BJ (cell line): Measurements from ENCODE around the gene RAB22A. TPM values are rescaled to one million over a fixed set of nuclear protein-coding genes. Genes with fewer than 3 reads are reported as not detected.

Experiments
- CTCF ChIA-PET: fragments of 350-600 bp; formaldehyde crosslinking; extraction: SDS; loops from one replicate; lab custom pipeline; 2021; ENCODE audit warnings: antibody characterized with exemption, inconsistent platforms; lab: Yijun Ruan, JAX
- POLR2A ChIA-PET: fragments of 300-600 bp; sonication (Branson Sonifier 250); formaldehyde crosslinking; extraction: SDS; loops from one replicate; lab custom pipeline; 2021; ENCODE audit warnings: antibody characterized with exemption; lab: Charles Lee
- DNase-seq: peaks from one replicate; pipeline ENCODE4 v3.0.0-alpha.2; 2011; ENCODE audit warnings: low read depth
- H3K27me3 ChIP-seq: 2 replicates; pipeline ENCODE4 v1.6.0; 2011; ENCODE audit warnings: low read length; ENCODE audit not compliant: control insufficient read depth, insufficient read depth
- H3K36me3 ChIP-seq: 2 replicates; pipeline ENCODE4 v1.5.1; 2011; ENCODE audit warnings: low read length; ENCODE audit not compliant: control insufficient read depth, insufficient read depth
- H3K4me3 ChIP-seq: 2 replicates; pipeline ENCODE4 v1.5.1; 2011; ENCODE audit warnings: low read depth, mild to moderate bottlenecking, control low read depth, low read length
- polyA plus RNA-seq: library from polyadenylated mRNA; depleted of rRNA; stranded (reverse); fragments of >200 nt; gene quantifications from 2 replicates; pipeline ENCODE4 v1.2.3, GENCODE V29; 2011
- TF ChIP-seq, protein P1 (sequence below): IDR thresholded peaks from 2 replicates; pipeline ENCODE4 v1.5.1; 2011; ENCODE audit warnings: low read depth, mild to moderate bottlenecking, control low read depth, inconsistent platforms, low read length, moderate library complexity; ENCODE audit not compliant: insufficient read depth

The RAB22A gene
- polyA plus RNA-seq, 1 experiment = 7.8 TPM

DNA sequence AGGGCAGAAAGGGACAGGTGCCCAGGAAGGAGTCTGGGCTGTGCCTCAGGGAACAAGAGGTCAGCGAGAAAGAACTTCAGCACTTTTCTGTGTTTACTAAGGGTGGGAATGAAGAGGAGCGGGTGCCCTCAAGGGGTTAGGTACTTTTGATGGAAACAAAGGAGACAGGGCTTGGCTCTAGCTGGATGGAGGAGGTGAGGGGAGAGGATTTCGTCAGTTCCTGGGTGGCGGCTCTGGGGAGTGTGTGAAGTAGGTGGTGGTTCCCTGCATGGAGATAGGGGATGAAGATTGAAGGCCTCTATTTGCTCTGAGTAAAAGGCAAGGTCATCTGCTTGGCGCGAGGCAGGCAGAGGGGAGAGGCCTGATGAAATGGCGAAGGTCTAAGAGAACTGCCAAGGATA lies 41.1 kb upstream of the RAB22A start:
- TF ChIP-seq, protein P1, sequence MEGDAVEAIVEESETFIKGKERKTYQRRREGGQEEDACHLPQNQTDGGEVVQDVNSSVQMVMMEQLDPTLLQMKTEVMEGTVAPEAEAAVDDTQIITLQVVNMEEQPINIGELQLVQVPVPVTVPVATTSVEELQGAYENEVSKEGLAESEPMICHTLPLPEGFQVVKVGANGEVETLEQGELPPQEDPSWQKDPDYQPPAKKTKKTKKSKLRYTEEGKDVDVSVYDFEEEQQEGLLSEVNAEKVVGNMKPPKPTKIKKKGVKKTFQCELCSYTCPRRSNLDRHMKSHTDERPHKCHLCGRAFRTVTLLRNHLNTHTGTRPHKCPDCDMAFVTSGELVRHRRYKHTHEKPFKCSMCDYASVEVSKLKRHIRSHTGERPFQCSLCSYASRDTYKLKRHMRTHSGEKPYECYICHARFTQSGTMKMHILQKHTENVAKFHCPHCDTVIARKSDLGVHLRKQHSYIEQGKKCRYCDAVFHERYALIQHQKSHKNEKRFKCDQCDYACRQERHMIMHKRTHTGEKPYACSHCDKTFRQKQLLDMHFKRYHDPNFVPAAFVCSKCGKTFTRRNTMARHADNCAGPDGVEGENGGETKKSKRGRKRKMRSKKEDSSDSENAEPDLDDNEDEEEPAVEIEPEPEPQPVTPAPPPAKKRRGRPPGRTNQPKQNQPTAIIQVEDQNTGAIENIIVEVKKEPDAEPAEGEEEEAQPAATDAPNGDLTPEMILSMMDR = no peak
- ChIA-PET CTCF (no interaction called here), POLR2A (no interaction called here)
- H3K4me3 ChIP-seq = no peak overlapping the region
- peaks cover 10% of the 10 kb centered on the region for H3K36me3 ChIP-seq
- DNase-seq = no peak
- H3K27me3 ChIP-seq = no peaks in the 10 kb centered on the region

- TF ChIP-seq, protein P1 = no peak
- Histone ChIP-seq H3K27me3 (no peaks in the 10 kb centered on the region), H3K36me3 (peaks cover 9% of the 10 kb centered on the region), H3K4me3 (no peak overlapping the region)
- DNase-seq = no peak
- ChIA-PET POLR2A (no interaction called here), CTCF (no interaction called here)
Measured at GRCh38 chr20:58268936-58269619, 40.4 kb upstream of the RAB22A start.

GRCh38 chr20:58271606-58272351 lies 37.7 kb upstream of the RAB22A start:
- ChIA-PET CTCF (interaction anchor here (1.2 kb wide), 3 partner anchors 18 to 26 kb away, joined by 3 to 5 read pairs (median 4); no protein-coding TSS in a partner anchor), POLR2A (no interaction called here)

GRCh38 chr20:58274384-58274783 lies 35.1 kb upstream of the RAB22A start:
- ChIA-PET CTCF (no interaction called here), POLR2A (no interaction called here)
- no peak for DNase-seq
- H3K36me3 ChIP-seq = no peaks in the 10 kb centered on the region; the same call in 1 of the 2 replicates
- TF ChIP-seq, protein P1 = no peak
- no peak overlapping the region for H3K4me3 ChIP-seq
- no peaks in the 10 kb centered on the region for H3K27me3 ChIP-seq

More at GRCh38 chr20:58271606-58272351, 37.7 kb upstream of the RAB22A start:
- no peak overlapping the region for H3K4me3 ChIP-seq
- H3K36me3 ChIP-seq = peaks cover 7% of the 10 kb centered on the region
- TF ChIP-seq, protein P1 = no peak
- no peak for DNase-seq
- H3K27me3 ChIP-seq = no peaks in the 10 kb centered on the region

DNA sequence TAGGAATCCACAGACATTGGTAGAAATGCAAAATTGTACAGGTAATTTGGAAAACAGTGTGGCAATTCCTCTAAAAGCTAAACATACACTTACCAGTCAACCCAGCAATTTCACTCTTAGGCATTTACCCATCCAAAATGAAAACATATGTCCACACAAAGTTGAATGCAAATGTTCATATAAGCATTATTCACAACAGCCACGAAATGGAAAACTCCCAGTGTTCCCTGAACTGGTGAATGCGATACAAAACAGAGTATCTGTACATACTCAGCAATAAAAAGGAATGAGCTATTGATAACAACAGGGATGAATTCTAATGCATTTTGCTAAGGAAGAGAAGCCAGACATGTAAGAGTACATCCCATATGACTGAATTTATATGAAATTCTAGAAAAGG lies 32.4 kb upstream of the RAB22A start:
- POLR2A ChIA-PET = no interaction called here
- no peak for DNase-seq
- Histone ChIP-seq H3K4me3 (no peak overlapping the region), H3K36me3 (no peaks in the 10 kb centered on the region), H3K27me3 (no peaks in the 10 kb centered on the region)
- TF ChIP-seq, protein P1 = no peak
- CTCF ChIA-PET = no interaction called here
